Endodermal cell (in vitro differentiated cells): ENCODE results near the gene ADAR. TPM values are rescaled to one million over a fixed set of nuclear protein-coding genes. Genes with fewer than 3 reads are reported as not detected.

Experiments used
- DNase-seq: peaks from one replicate; pipeline ENCODE4 v3.0.0-alpha.2; 2017
- H3K27ac ChIP-seq: 2 replicates; pipeline ENCODE4 v1.5.1; 2013; ENCODE audit warnings: mild to moderate bottlenecking, low read depth, low read length, moderate library complexity
- H3K27me3 ChIP-seq: 2 replicates; pipeline ENCODE4 v1.6.1; 2013; ENCODE audit warnings: mild to moderate bottlenecking, low read length, moderate library complexity; ENCODE audit not compliant: insufficient read depth, control insufficient read depth, poor library complexity, severe bottlenecking
- H3K36me3 ChIP-seq: 2 replicates; pipeline ENCODE4 v1.7.0; 2013; ENCODE audit warnings: mild to moderate bottlenecking, low read length, moderate library complexity; ENCODE audit not compliant: control insufficient read depth, insufficient read depth
- H3K4me1 ChIP-seq: one replicate; pipeline ENCODE4 v1.7.0; 2013; ENCODE audit warnings: low read length; ENCODE audit not compliant: control insufficient read depth, insufficient read depth
- H3K4me3 ChIP-seq: 2 replicates; pipeline ENCODE4 v1.5.1; 2013; ENCODE audit warnings: mild to moderate bottlenecking, low read length, moderate library complexity
- H3K9ac ChIP-seq: 2 replicates; pipeline ENCODE4 v1.6.1; 2013; ENCODE audit warnings: mild to moderate bottlenecking, low read length, moderate library complexity; ENCODE audit not compliant: poor library complexity, severe bottlenecking; ENCODE audit errors: extremely low read depth
- H3K9me3 ChIP-seq: 2 replicates; pipeline ENCODE4 v1.6.1; 2013; ENCODE audit warnings: mild to moderate bottlenecking, low read length, moderate library complexity; ENCODE audit not compliant: control insufficient read depth
- H3K27ac Mint-ChIP-seq: 2 replicates; pipeline ENCODE4 v1.8.0; 2020; ENCODE audit warnings: mixed read lengths
- H3K27me3 Mint-ChIP-seq: 2 replicates; pipeline ENCODE4 v1.8.0; 2021; ENCODE audit warnings: mild to moderate bottlenecking, mixed read lengths; ENCODE audit not compliant: insufficient read depth
- H3K36me3 Mint-ChIP-seq: 2 replicates; pipeline ENCODE4 v1.8.0; 2020; ENCODE audit warnings: low read depth, mixed read lengths
- H3K4me1 Mint-ChIP-seq: 2 replicates; pipeline ENCODE4 v1.8.0; 2020; ENCODE audit warnings: mixed read lengths
- H3K4me3 Mint-ChIP-seq: 2 replicates; pipeline ENCODE4 v1.8.0; 2020; ENCODE audit warnings: mild to moderate bottlenecking, moderate library complexity, mixed read lengths
- H3K9me3 Mint-ChIP-seq: 2 replicates; pipeline ENCODE4 v1.8.0; 2020; ENCODE audit warnings: mild to moderate bottlenecking, mixed read lengths
- CTCF ChIP-seq: fragments of 200-600 bp; sonication (generic); conservative IDR thresholded peaks from 2 replicates; pipeline ENCODE4 v1.5.0; 2021; ENCODE audit warnings: antibody characterized with exemption, mild to moderate bottlenecking
- WGBS, 2 experiments: methylation state at CpG; one replicate each; pipeline versions ENCODE4 v1.1.5 to v1.1.7; 2013; ENCODE audit warnings: missing lambda C conversion rate in 2 of 2, mixed read lengths in 1 of 2; ENCODE audit not compliant: insufficient coverage in 1 of 2, insufficient read length in 1 of 2; 5-methylcytosine and 5-hydroxymethylcytosine counted together
- total RNA-seq, 2 donors: library from RNA; stranded (reverse); fragmentation: NEBNext Ultra II Directional in 1 of 2; extraction: Animal tissue kit (Norgen Biotek cat#: 25700) in 1 of 2; gene quantifications; 2 replicates in 1 of 2; 3 replicates in 1 of 2; pipeline ENCODE4 v1.2.1, GENCODE V29; 2021

ADAR gene
- total RNA-seq, 2 donors from 2014 or later, result 148 to 166 TPM

- Mint-ChIP-seq H3K27me3 (no peaks in the 10 kb centered on the region), H3K27ac (no peak overlapping the region), H3K36me3 (peaks cover 93% of the 10 kb centered on the region), H3K9me3 (no peaks in the 10 kb centered on the region), H3K4me3 (no peak overlapping the region), H3K4me1 (no peaks in the 10 kb centered on the region)
- no peak for DNase-seq
- Histone ChIP-seq H3K27ac (no peak overlapping the region), H3K27me3 (no peaks in the 10 kb centered on the region), H3K4me1 (no peaks in the 10 kb centered on the region), H3K9ac (no peak overlapping the region), H3K4me3 (no peak overlapping the region), H3K9me3 (no peaks in the 10 kb centered on the region), H3K36me3 (peaks cover 98% of the 10 kb centered on the region)
- WGBS, 2 experiments, result 82 to 83% methylated on average over 7 to 9 of the region's 9 CpGs
- no peak for TF ChIP-seq CTCF
Measured at GRCh38 chr1:154583773-154584172, 24.2 kb downstream of the ADAR start.

GRCh38 chr1:154582885-154583284, 25.1 kb downstream of the ADAR start:
- 93 to 96% methylated on average over 3 to 6 of the region's 6 CpGs for WGBS, 2 experiments
- H3K9ac ChIP-seq, result no peak overlapping the region
- no peak overlapping the region for H3K4me3 ChIP-seq
- TF ChIP-seq CTCF, result no peak
- Mint-ChIP-seq H3K4me3 (no peak overlapping the region), H3K4me1 (no peaks in the 10 kb centered on the region), H3K27ac (no peak overlapping the region), H3K9me3 (no peaks in the 10 kb centered on the region), H3K36me3 (peaks cover 91% of the 10 kb centered on the region), H3K27me3 (no peaks in the 10 kb centered on the region)
- no peaks in the 10 kb centered on the region for H3K4me1 ChIP-seq
- no peak for DNase-seq
- H3K9me3 ChIP-seq, result no peaks in the 10 kb centered on the region
- no peaks in the 10 kb centered on the region for H3K27me3 ChIP-seq
- H3K36me3 ChIP-seq, result peaks cover 98% of the 10 kb centered on the region
- H3K27ac ChIP-seq, result no peak overlapping the region

DNA sequence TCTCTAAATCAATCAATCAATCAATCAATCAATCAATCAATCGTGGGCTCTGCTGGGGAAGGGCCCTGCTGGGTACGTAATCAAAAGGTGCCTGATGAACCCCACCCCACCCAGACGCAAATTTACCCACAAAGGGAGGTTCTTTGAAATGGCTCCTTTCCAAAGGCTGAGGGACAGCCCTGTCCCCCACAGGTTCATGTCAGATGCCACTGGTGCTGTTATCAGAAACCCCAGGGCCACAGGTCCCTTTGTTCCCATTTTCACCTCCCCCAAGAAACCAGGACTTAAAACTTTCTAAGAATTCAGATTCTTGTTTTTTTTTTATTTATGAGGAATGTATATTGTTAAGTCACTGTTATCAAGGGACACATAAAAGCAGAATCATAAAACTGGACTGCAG, 26.2 kb downstream of the ADAR start:
- TF ChIP-seq CTCF, result no peak
- no peaks in the 10 kb centered on the region for H3K4me1 ChIP-seq
- H3K36me3 ChIP-seq, result peaks cover 88% of the 10 kb centered on the region
- Mint-ChIP-seq H3K27ac (no peak overlapping the region), H3K9me3 (no peaks in the 10 kb centered on the region), H3K4me1 (no peaks in the 10 kb centered on the region), H3K27me3 (no peaks in the 10 kb centered on the region), H3K36me3 (peaks cover 81% of the 10 kb centered on the region), H3K4me3 (no peak overlapping the region)
- 91 to 100% methylated on average over 1 to 3 of the region's 3 CpGs for WGBS, 2 experiments
- no peak overlapping the region for H3K9ac ChIP-seq
- no peak for DNase-seq
- H3K27me3 ChIP-seq, result no peaks in the 10 kb centered on the region
- H3K4me3 ChIP-seq, result no peak overlapping the region
- H3K27ac ChIP-seq, result no peak overlapping the region
- H3K9me3 ChIP-seq, result no peaks in the 10 kb centered on the region
